Body of pancreas (tissue), 4 donors: ENCODE data around the gene AKAP1.

Source experiments
- POLR2A ChIP-seq, 3 donors: fragments of 450-650 bp; IDR thresholded peaks; one replicate each; pipeline ENCODE4 v1.6.1; 2016; ENCODE audit warnings: antibody characterized with exemption in 3 of 3, mild to moderate bottlenecking in 2 of 3
- TF ChIP-seq, protein P1 (sequence below), 7 experiments: fragments of 450-650 bp in 4 of 7; fragments of 200-600 bp in 3 of 7; sonication (generic) in 3 of 7; IDR thresholded peaks; one replicate each; pipeline ENCODE4 v1.5.1; 2016 to 2019; ENCODE audit warnings: antibody characterized with exemption in 7 of 7

DNA sequence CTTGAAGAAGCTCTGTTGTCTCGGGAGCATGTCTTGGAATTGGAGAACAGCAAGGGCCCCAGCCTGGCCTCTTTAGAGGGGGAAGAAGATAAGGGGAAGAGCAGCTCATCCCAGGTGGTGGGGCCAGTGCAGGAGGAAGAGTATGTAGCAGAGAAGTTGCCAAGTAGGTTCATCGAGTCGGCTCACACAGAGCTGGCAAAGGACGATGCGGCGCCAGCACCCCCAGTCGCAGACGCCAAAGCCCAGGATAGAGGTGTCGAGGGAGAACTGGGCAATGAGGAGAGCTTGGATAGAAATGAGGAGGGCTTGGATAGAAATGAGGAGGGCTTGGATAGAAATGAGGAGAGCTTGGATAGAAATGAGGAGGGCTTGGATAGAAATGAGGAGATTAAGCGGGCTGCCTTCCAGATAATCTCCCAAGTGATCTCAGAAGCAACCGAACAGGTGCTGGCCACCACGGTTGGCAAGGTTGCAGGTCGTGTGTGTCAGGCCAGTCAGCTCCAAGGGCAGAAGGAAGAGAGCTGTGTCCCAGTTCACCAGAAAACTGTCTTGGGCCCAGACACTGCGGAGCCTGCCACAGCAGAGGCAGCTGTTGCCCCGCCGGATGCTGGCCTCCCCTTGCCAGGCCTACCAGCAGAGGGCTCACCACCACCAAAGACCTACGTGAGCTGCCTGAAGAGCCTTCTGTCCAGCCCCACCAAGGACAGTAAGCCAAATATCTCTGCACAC is 21.2 kb downstream of the AKAP1 start:
- TF ChIP-seq, protein P1, sequence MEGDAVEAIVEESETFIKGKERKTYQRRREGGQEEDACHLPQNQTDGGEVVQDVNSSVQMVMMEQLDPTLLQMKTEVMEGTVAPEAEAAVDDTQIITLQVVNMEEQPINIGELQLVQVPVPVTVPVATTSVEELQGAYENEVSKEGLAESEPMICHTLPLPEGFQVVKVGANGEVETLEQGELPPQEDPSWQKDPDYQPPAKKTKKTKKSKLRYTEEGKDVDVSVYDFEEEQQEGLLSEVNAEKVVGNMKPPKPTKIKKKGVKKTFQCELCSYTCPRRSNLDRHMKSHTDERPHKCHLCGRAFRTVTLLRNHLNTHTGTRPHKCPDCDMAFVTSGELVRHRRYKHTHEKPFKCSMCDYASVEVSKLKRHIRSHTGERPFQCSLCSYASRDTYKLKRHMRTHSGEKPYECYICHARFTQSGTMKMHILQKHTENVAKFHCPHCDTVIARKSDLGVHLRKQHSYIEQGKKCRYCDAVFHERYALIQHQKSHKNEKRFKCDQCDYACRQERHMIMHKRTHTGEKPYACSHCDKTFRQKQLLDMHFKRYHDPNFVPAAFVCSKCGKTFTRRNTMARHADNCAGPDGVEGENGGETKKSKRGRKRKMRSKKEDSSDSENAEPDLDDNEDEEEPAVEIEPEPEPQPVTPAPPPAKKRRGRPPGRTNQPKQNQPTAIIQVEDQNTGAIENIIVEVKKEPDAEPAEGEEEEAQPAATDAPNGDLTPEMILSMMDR (IDR thresholded peaks at IDR 0.05): peak in 6 of 7 experiments; percentile 6 to 48 (median 29)
- TF ChIP-seq POLR2A (IDR thresholded peaks at IDR 0.05): no peak
